ENCODE measurements around the gene SV2B. TPM values are rescaled to one million over a fixed set of nuclear protein-coding genes. Genes with fewer than 3 reads are reported as not detected.

The SV2B gene
- total and polyA plus RNA-seq, 2 experiments from 2014 or later: 0.17 to 2.2 TPM

- TF ChIP-seq EZH2 (IDR thresholded peaks at IDR 0.05; ENCODE audit: borderline replicate concordance) (no peak), CTCF (IDR thresholded peaks at IDR 0.05; ENCODE audit: poor library complexity) (no peak), EZH2phosphoT487 (IDR thresholded peaks at IDR 0.05; ENCODE audit: low read depth, severe bottlenecking, unreplicated experiment) (no peak)
- Histone ChIP-seq H2AFZ (no peak overlapping the region), H3K9me3 (ENCODE audit: low read depth) (no peaks in the 10 kb centered on the region), H3K36me3 (replicated peaks; ENCODE audit: insufficient read depth, low read depth) (no peaks in the 10 kb centered on the region), H3K4me1 (ENCODE audit: insufficient read depth) (no peaks in the 10 kb centered on the region), H4K20me1 (ENCODE audit: insufficient read depth, poor library complexity, severe bottlenecking) (no peaks in the 10 kb centered on the region), H3K27ac (no peak overlapping the region), H3K9me2 (replicated peaks; ENCODE audit: insufficient read depth) (no peaks in the 10 kb centered on the region), H3K27me3 (no peaks in the 10 kb centered on the region), H3K4me2 (no peak overlapping the region), H3K4me3 (no peak overlapping the region), H3K79me2 (no peaks in the 10 kb centered on the region)
- 83% methylated on average over 3 of the region's 3 CpGs for WGBS (ENCODE audit: low lambda C conversion rate, missing lambda C conversion rate)
- DNase-seq (ENCODE audit: low spot score): no peak
Measured at GRCh38 chr15:91259077-91259476, 159.0 kb downstream of the SV2B start.

GRCh38 chr15:91261345-91261744, 161.3 kb downstream of the SV2B start:
- Histone ChIP-seq H2AFZ (no peak overlapping the region), H3K9me2 (replicated peaks; ENCODE audit: insufficient read depth) (no peaks in the 10 kb centered on the region), H3K27me3 (no peaks in the 10 kb centered on the region), H3K36me3 (replicated peaks; ENCODE audit: insufficient read depth, low read depth) (no peaks in the 10 kb centered on the region), H3K9me3 (ENCODE audit: low read depth) (no peaks in the 10 kb centered on the region), H3K4me2 (no peak overlapping the region), H3K4me3 (no peak overlapping the region), H3K27ac (no peak overlapping the region), H3K4me1 (ENCODE audit: insufficient read depth) (no peaks in the 10 kb centered on the region), H4K20me1 (ENCODE audit: insufficient read depth, poor library complexity, severe bottlenecking) (no peaks in the 10 kb centered on the region), H3K79me2 (no peaks in the 10 kb centered on the region)
- no peak for DNase-seq (ENCODE audit: low spot score)
- no peak for TF ChIP-seq EZH2phosphoT487 (IDR thresholded peaks at IDR 0.05; ENCODE audit: low read depth, severe bottlenecking, unreplicated experiment)
- no peak for TF ChIP-seq EZH2 (IDR thresholded peaks at IDR 0.05; ENCODE audit: borderline replicate concordance)
- TF ChIP-seq CTCF (IDR thresholded peaks at IDR 0.05; ENCODE audit: poor library complexity): no peak

GRCh38 chr15:91263632-91264531, 163.8 kb downstream of the SV2B start:
- Histone ChIP-seq H3K9me3 (ENCODE audit: low read depth) (no peaks in the 10 kb centered on the region), H3K27me3 (peaks cover 4% of the 10 kb centered on the region), H3K79me2 (no peaks in the 10 kb centered on the region), H3K9me2 (replicated peaks; ENCODE audit: insufficient read depth) (no peaks in the 10 kb centered on the region), H4K20me1 (ENCODE audit: insufficient read depth, poor library complexity, severe bottlenecking) (no peaks in the 10 kb centered on the region), H2AFZ (no peak overlapping the region), H3K36me3 (replicated peaks; ENCODE audit: insufficient read depth, low read depth) (no peaks in the 10 kb centered on the region), H3K4me2 (no peak overlapping the region), H3K4me3 (no peak overlapping the region), H3K4me1 (ENCODE audit: insufficient read depth) (no peaks in the 10 kb centered on the region), H3K27ac (no peak overlapping the region)
- WGBS (ENCODE audit: low lambda C conversion rate, missing lambda C conversion rate): 75% methylated on average over 15 of the region's 15 CpGs
- TF ChIP-seq EZH2 (IDR thresholded peaks at IDR 0.05; ENCODE audit: borderline replicate concordance): no peak
- no peak for TF ChIP-seq EZH2phosphoT487 (IDR thresholded peaks at IDR 0.05; ENCODE audit: low read depth, severe bottlenecking, unreplicated experiment)
- TF ChIP-seq CTCF (IDR thresholded peaks at IDR 0.05; ENCODE audit: poor library complexity): no peak
- no peak for DNase-seq (ENCODE audit: low spot score)
